Heart left ventricle (tissue), 13 donors: ENCODE results near the gene BMPR1A.
A peak's percentile ranks its signal among the peaks of the same experiment; 100 is the strongest.

Source experiments
- CTCF ChIP-seq, 12 donors: fragments of 200-600 bp; sonication (generic) in 4 of 12; IDR thresholded peaks; one replicate each; pipeline versions ENCODE4 v1.5.0 to v1.8.0; 2018 to 2022; ENCODE audit warnings: antibody characterized with exemption in 12 of 12, mild to moderate bottlenecking in 5 of 12
- POLR2A ChIP-seq, 2 donors: fragments of 450-650 bp; IDR thresholded peaks; one replicate each; pipeline ENCODE4 v1.6.1; 2017; ENCODE audit warnings: antibody characterized with exemption in 2 of 2, mild to moderate bottlenecking in 2 of 2, moderate library complexity in 2 of 2
- donor health status: ischemic (EF 13 %, LVEDD 7.1; RV severe dilation, severe dysfunction).
- donor health status: DM: no; HTN: yes; CAD: no.
- donor health status: DM: no; HTN: no; CAD: no.
- donor health status: ischemic (EF 25% LVEDD 6.9; RV normal size, moderate dysfunction).
- donor health status: ischemic (EF 25% LVEDD 5.7; RV mildly dilated, moderate dysfunction).
- donor health status: ischemic (EF 35%, LVEDD 5.7; RV mildly dilated, moderate dysfunction).
- donor health status: nonischemic (EF 11% LVEDD 7.7; RV severe dilation, severe dysfunction).
- donor health status: DM: yes; HTN: yes; CAD: no.
- donor health status: PGD.
- donor health status: ischemic (EF 29% LVEDD 5.4; RV normal size, mild dysfunction).
- donor health status: nonischemic (EF 23%, LVEDD 6.1; RV moderate dilation, normal function).

- TF ChIP-seq CTCF (IDR thresholded peaks at IDR 0.05) (peak in 1 of 12 donors; percentile 14), POLR2A (IDR thresholded peaks at IDR 0.05) (no peak)
Observed at GRCh38 chr10:86971232-86971991, 215.0 kb downstream of the BMPR1A start.
